Skeletal muscle satellite cell (primary cell): ENCODE measurements around the gene MCF2L.

ENCODE experiments used
- H3K27me3 ChIP-seq: 2 replicates; pipeline ENCODE4 v1.7.0; 2013; ENCODE audit warnings: low read length; ENCODE audit not compliant: control insufficient read depth, insufficient read depth
- H3K36me3 ChIP-seq: 2 replicates; pipeline ENCODE4 v1.7.0; 2013; ENCODE audit warnings: mild to moderate bottlenecking, control low read depth, low read length; ENCODE audit not compliant: insufficient read depth
- H3K4me1 ChIP-seq: 2 replicates; pipeline ENCODE4 v1.7.0; 2013; ENCODE audit warnings: low read length; ENCODE audit not compliant: control insufficient read depth, insufficient read depth
- H3K4me2 ChIP-seq: 2 replicates; pipeline ENCODE4 v1.7.0; 2013; ENCODE audit warnings: mild to moderate bottlenecking, low read length
- H3K4me3 ChIP-seq: 2 replicates; pipeline ENCODE4 v1.7.0; 2013; ENCODE audit warnings: low read length
- H3K9ac ChIP-seq: 2 replicates; pipeline ENCODE4 v1.7.0; 2013; ENCODE audit warnings: mild to moderate bottlenecking, low read depth, low read length, moderate library complexity
- H3K9me3 ChIP-seq: replicated peaks from 2 replicates; pipeline ENCODE4 v1.7.0; 2013; ENCODE audit warnings: mild to moderate bottlenecking, control low read depth, low read length

Gene MCF2L

DNA sequence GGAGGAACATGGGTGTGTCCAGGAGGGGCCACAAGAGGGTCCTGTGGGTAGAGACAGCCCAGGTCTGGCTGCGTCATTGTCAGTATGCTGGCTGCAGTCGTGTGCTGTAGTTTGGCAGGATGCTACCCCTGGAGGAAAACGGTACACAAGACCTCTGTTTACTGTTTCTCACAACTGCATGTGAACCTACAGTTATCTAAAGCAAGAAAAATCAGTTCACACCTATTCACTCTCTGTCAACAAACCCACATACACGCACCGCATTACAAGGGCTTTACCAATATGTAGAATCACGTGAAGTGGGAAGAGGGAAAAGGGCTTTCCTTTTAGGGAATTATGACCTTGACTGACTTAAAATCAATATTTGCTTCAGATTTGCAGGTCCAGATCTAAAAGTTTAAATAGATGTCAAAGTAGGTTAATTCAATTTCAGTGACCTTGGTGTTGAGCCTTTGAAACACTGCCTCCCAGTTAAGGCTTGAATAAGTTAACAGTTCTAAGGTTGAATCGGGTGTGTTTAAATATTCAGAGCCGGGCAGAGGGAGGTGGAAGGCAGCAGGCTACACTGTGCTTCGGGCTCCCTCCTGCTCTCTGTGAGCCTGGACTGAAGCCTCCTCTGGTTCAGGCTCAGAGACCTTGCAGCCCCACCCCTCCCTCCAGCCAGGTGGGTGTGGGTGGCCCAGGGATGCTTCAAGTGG, 17.2 kb upstream of the MCF2L start:
- H3K4me2 ChIP-seq = no peak overlapping the region
- H3K27me3 ChIP-seq = peaks cover 98% of the 10 kb centered on the region
- no peaks in the 10 kb centered on the region for H3K36me3 ChIP-seq
- no peaks in the 10 kb centered on the region for H3K4me1 ChIP-seq
- H3K9me3 ChIP-seq = no peaks in the 10 kb centered on the region
- H3K9ac ChIP-seq = no peak overlapping the region
- no peak overlapping the region for H3K4me3 ChIP-seq

- Histone ChIP-seq H3K4me2 (no peak overlapping the region), H3K4me1 (no peaks in the 10 kb centered on the region), H3K4me3 (no peak overlapping the region), H3K9me3 (no peaks in the 10 kb centered on the region), H3K36me3 (no peaks in the 10 kb centered on the region), H3K9ac (no peak overlapping the region), H3K27me3 (peaks cover 98% of the 10 kb centered on the region)
Observed at GRCh38 chr13:112952759-112953551, 16.1 kb upstream of the MCF2L start.

DNA sequence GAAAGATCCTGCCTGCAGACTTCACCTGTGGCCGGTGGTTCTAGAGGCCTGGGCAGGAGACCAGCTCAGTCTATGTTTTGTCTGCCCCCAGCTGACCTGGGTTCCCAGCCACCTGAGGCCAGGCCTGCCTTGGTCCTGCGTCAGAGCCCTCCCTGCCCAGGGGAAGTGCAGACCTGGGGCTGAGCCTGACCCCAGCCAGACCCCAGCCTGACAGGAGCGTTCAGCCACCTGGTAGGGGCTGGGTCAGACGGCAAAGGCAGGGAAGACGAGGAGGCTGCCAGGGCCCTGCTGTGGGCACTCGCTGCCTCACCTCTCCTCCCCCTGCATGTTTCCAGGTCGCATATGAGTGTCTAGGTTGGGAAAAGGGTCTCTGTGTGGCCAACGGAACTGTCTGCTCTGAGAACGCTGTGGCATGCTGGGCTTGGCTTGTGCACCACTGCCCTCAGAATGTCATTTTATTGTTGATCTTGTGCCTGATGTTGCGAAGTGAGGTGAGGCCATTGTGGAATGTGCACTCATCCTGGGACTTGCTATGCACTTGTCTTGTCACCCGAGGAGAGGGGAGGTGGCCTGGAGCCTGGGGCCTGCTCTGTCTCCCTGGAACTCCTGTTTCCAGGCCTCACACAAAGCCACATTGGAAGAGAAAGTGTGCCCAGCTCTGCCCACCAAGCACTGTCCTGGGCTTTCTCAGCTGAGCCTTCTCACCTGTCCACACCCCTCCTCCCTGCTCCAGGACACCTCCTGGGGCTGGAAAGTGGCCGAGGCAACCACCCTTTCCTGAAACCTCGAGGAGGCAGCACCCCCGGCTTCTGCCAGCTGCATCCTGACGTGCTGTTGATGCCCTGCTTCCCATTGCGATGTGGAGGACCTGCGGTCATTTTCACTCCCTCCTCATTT, 15.2 kb upstream of the MCF2L start:
- Histone ChIP-seq H3K4me2 (no peak overlapping the region), H3K36me3 (no peaks in the 10 kb centered on the region), H3K9ac (no peak overlapping the region), H3K9me3 (no peaks in the 10 kb centered on the region), H3K4me3 (no peak overlapping the region), H3K27me3 (peaks cover 98% of the 10 kb centered on the region), H3K4me1 (no peaks in the 10 kb centered on the region)

DNA sequence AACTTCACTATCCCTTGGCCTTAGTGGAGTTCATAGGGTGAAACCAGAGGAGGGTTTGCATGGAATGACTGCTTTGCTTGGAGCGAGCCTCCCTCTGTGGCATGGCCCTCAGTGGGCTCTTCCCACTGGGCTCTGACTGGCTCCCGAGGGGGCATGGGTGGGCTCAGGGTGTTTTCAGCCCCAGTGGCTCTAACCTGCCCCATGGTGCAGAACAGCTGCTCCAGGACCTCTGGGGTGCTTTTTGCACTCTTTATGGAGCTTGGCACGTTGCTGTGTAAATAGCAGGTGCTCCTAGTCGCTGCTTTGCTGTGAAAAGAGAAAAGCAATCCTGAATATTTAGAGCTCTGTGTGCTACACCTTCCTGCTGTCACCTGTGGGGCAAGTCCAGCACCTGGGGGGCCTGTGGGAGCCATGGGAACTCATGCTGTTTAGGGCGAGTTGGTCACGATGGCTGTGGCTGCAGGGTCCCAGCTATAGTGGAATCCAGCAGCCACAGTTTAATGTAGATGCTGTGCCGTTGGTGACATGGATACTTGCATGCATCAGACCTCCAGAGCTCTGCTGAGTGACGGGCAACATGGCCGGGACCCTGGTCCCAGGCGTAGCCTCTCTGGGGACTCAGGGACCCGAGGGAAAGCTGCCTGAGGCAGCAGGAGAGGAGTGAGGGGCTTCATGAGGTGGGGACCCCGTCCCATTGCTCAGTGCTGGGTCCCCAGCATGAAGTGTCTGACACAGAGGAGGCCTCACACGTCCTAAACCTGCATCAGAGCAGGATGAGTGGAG, 14.3 kb upstream of the MCF2L start:
- no peaks in the 10 kb centered on the region for H3K9me3 ChIP-seq
- peaks cover 97% of the 10 kb centered on the region for H3K27me3 ChIP-seq
- no peaks in the 10 kb centered on the region for H3K4me1 ChIP-seq
- no peak overlapping the region for H3K4me3 ChIP-seq
- H3K4me2 ChIP-seq = no peak overlapping the region
- H3K9ac ChIP-seq = no peak overlapping the region
- H3K36me3 ChIP-seq = no peaks in the 10 kb centered on the region

DNA sequence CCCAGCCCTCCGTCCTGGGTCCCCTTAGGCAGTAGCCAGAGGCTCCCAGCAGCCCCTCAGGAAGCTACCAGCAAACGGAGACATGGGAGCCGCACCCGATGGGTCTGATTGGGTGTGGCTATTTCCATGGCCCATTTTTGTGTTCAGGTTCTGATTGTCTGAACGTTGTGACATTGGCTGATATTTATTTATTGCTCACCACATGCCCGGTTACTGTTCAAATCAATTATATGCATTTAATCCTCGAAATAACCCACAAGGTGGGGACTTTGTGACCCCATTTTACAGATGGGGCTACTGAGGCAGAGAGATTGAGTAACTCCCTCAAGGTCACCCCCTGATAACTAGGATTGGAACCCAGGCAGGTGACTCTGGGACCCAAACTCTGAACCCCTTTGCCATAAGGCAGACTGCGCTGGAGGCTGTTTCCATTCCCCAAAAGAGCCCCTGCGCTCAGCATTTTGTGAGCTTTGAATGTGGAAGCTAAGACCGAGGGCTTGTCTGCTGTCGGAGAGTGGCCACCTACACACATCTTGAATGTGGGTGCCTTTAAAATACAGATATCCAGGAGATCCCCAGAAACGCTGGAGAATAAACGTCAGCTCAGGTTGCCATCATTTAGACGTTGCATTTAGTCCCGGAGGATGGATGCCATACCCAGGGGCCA, 13.6 kb upstream of the MCF2L start:
- Histone ChIP-seq H3K4me3 (no peak overlapping the region), H3K4me1 (no peaks in the 10 kb centered on the region), H3K4me2 (no peak overlapping the region), H3K27me3 (peaks cover 93% of the 10 kb centered on the region), H3K36me3 (no peaks in the 10 kb centered on the region), H3K9me3 (no peaks in the 10 kb centered on the region), H3K9ac (no peak overlapping the region)

GRCh38 chr13:112955956-112956355, 13.1 kb upstream of the MCF2L start:
- H3K4me1 ChIP-seq = no peaks in the 10 kb centered on the region
- no peak overlapping the region for H3K9ac ChIP-seq
- H3K27me3 ChIP-seq = peaks cover 89% of the 10 kb centered on the region
- H3K4me3 ChIP-seq = no peak overlapping the region
- no peak overlapping the region for H3K4me2 ChIP-seq
- H3K36me3 ChIP-seq = no peaks in the 10 kb centered on the region
- no peaks in the 10 kb centered on the region for H3K9me3 ChIP-seq

DNA sequence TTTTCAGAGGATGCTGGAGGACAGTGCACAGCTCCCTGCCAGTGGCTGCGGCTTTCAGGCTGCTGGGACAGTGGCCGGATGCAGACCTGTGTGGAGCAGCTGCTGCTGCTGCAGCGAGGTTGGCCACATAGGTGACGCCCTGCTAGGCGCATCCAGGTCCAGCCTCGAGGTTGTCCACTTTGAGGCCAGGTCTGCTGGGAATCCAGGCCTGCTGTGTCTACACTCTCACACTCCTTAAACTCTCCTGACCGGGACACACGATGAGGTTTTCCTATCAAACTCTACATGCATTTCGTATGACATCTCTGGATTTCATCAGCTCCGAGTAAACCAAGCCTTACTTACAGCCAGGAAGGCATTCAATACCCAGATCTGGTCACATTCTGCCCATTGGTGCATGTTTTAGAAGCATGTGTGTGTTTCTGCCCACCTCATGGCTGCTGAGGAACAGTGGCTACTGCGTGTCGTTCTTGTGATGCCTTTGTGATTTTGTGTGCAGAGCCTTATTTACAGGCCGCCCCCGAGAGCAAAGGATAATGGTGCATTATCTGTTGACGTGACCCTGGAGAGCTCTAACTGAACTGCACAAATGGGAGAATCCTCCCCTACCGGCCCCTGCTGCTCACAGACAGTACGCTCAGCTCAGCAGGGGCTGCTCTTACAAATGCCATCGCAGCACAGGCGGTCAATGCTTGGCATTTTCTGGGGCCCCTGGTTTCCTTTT, 12.3 kb upstream of the MCF2L start:
- H3K36me3 ChIP-seq = no peaks in the 10 kb centered on the region
- no peaks in the 10 kb centered on the region for H3K4me1 ChIP-seq
- H3K9ac ChIP-seq = no peak overlapping the region
- H3K4me3 ChIP-seq = no peak overlapping the region
- no peaks in the 10 kb centered on the region for H3K9me3 ChIP-seq
- no peak overlapping the region for H3K4me2 ChIP-seq
- H3K27me3 ChIP-seq = peaks cover 86% of the 10 kb centered on the region

DNA sequence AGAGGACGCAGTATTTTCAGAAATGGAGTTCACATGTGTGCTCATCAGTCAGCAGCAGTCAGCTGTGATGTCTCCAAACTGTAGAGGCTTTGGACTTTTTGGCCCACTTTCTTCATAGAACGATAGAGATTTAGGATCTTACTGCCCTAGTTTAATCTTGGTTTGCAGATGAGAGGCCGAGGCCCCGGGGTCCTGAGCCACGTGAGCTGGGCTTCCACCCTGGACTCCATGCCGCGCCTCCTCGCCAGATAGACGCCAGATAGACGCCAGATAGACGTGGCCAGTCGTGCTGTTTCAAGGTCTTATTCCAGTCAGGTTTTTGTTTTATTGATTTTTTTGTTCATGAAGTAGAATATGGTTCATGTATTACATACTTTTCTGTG, 11.7 kb upstream of the MCF2L start:
- no peaks in the 10 kb centered on the region for H3K9me3 ChIP-seq
- H3K27me3 ChIP-seq = peaks cover 81% of the 10 kb centered on the region
- H3K4me3 ChIP-seq = no peak overlapping the region
- H3K4me1 ChIP-seq = no peaks in the 10 kb centered on the region
- no peak overlapping the region for H3K4me2 ChIP-seq
- H3K9ac ChIP-seq = no peak overlapping the region
- no peaks in the 10 kb centered on the region for H3K36me3 ChIP-seq

- Histone ChIP-seq H3K4me2 (no peak overlapping the region), H3K36me3 (no peaks in the 10 kb centered on the region), H3K9ac (no peak overlapping the region), H3K9me3 (no peaks in the 10 kb centered on the region), H3K4me3 (no peak overlapping the region), H3K4me1 (no peaks in the 10 kb centered on the region), H3K27me3 (peaks cover 74% of the 10 kb centered on the region)
Observed at GRCh38 chr13:112958127-112958989, 10.7 kb upstream of the MCF2L start.
